ENCODE measurements around the gene RAD9B. TPM values are rescaled to one million over a fixed set of nuclear protein-coding genes. Genes with fewer than 3 reads are reported as not detected.

Gene RAD9B
- total and polyA plus RNA-seq, 10 of the 15 experiments (the other 5 are each of a cell fraction or from before 2014, with no cell fraction given), result 0.54 to 2.0 (median 1.3) TPM

- TF ChIP-seq SUZ12 (IDR thresholded peaks at IDR 0.05; ENCODE audit: unreplicated experiment) (no peak), ASH2L (IDR thresholded peaks at IDR 0.05; ENCODE audit: borderline replicate concordance, low read depth) (no peak), NR2F1 (conservative IDR thresholded peaks at IDR 0.05) (peak; percentile 90), PKNOX1 (IDR thresholded peaks at IDR 0.05) (peak; percentile 77), EED (IDR thresholded peaks at IDR 0.05; ENCODE audit: low read depth) (peak; percentile 80), BMI1 (IDR thresholded peaks at IDR 0.05; ENCODE audit: borderline replicate concordance) (peak; percentile 88), GATAD2B (conservative IDR thresholded peaks at IDR 0.05; ENCODE audit: low read depth) (peak; percentile 77), GABPA (IDR thresholded peaks at IDR 0.05; ENCODE audit: low read depth) (no peak), ZNF24 (IDR thresholded peaks at IDR 0.05) (no peak), WRNIP1 (IDR thresholded peaks at IDR 0.05; ENCODE audit: borderline replicate concordance, low read depth, low read length) (no peak), FOXM1 (IDR thresholded peaks at IDR 0.05; ENCODE audit: low read depth, low read length) (peak; percentile 90), HDGF (IDR thresholded peaks at IDR 0.05) (no peak), TCF12 (IDR thresholded peaks at IDR 0.05; ENCODE audit: low read depth, low read length) (no peak), KDM1A (IDR thresholded peaks at IDR 0.05; ENCODE audit: borderline replicate concordance) (no peak), SIN3A (IDR thresholded peaks at IDR 0.05; ENCODE audit: low read depth, low read length) (no peak), BHLHE40 (IDR thresholded peaks at IDR 0.05; ENCODE audit: borderline replicate concordance in 1 of 2, low read depth in 2 of 2, low read length in 1 of 2) (peak; percentile 91 to 92)
- TF ChIP-seq, protein P1, sequence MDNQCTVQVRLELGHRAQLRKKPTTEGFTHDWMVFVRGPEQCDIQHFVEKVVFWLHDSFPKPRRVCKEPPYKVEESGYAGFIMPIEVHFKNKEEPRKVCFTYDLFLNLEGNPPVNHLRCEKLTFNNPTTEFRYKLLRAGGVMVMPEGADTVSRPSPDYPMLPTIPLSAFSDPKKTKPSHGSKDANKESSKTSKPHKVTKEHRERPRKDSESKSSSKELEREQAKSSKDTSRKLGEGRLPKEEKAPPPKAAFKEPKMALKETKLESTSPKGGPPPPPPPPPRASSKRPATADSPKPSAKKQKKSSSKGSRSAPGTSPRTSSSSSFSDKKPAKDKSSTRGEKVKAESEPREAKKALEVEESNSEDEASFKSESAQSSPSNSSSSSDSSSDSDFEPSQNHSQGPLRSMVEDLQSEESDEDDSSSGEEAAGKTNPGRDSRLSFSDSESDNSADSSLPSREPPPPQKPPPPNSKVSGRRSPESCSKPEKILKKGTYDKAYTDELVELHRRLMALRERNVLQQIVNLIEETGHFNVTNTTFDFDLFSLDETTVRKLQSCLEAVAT (IDR thresholded peaks at IDR 0.05), result peak; percentile 72
- TF ChIP-seq, protein P2, sequence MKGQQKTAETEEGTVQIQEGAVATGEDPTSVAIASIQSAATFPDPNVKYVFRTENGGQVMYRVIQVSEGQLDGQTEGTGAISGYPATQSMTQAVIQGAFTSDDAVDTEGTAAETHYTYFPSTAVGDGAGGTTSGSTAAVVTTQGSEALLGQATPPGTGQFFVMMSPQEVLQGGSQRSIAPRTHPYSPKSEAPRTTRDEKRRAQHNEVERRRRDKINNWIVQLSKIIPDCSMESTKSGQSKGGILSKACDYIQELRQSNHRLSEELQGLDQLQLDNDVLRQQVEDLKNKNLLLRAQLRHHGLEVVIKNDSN (IDR thresholded peaks at IDR 0.05; ENCODE audit: borderline replicate concordance, extremely low read length, insufficient read depth, low read depth, low read length), result no peak
- TF ChIP-seq, protein P3, sequence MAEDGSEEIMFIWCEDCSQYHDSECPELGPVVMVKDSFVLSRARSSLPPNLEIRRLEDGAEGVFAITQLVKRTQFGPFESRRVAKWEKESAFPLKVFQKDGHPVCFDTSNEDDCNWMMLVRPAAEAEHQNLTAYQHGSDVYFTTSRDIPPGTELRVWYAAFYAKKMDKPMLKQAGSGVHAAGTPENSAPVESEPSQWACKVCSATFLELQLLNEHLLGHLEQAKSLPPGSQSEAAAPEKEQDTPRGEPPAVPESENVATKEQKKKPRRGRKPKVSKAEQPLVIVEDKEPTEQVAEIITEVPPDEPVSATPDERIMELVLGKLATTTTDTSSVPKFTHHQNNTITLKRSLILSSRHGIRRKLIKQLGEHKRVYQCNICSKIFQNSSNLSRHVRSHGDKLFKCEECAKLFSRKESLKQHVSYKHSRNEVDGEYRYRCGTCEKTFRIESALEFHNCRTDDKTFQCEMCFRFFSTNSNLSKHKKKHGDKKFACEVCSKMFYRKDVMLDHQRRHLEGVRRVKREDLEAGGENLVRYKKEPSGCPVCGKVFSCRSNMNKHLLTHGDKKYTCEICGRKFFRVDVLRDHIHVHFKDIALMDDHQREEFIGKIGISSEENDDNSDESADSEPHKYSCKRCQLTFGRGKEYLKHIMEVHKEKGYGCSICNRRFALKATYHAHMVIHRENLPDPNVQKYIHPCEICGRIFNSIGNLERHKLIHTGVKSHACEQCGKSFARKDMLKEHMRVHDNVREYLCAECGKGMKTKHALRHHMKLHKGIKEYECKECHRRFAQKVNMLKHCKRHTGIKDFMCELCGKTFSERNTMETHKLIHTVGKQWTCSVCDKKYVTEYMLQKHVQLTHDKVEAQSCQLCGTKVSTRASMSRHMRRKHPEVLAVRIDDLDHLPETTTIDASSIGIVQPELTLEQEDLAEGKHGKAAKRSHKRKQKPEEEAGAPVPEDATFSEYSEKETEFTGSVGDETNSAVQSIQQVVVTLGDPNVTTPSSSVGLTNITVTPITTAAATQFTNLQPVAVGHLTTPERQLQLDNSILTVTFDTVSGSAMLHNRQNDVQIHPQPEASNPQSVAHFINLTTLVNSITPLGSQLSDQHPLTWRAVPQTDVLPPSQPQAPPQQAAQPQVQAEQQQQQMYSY (CRISPR knock-in tag; IDR thresholded peaks at IDR 0.05), result no peak
These were observed 29.7 kb downstream of the RAD9B start (continued) for GRCh38 chr12:110531741-110532333.
